Endometrial microvascular endothelial cells (primary cell): ENCODE data around the gene TMPRSS11B. TPM values are rescaled to one million over a fixed set of nuclear protein-coding genes. Genes with fewer than 3 reads are reported as not detected.
"Not testable (repeated sequence)": the region's sequence is repeated elsewhere in the genome, so short reads cannot be mapped to it uniquely, and the experiment has no call there.

ENCODE experiments used
- in situ Hi-C: cut with HindIII; loops from 2 replicates; pipeline ENCODE4 v1.10.0; 2017; ENCODE audit warnings: low sequenced_read_pairs, low pct_unique_long_range_greater_than_20kb; ENCODE audit errors: inconsistent ontology term
- total RNA-seq: library from RNA; depleted of rRNA; stranded (reverse); fragments of >200 nt; gene quantifications from one replicate; pipeline ENCODE4 v1.2.3, GENCODE V29; 2015; ENCODE audit errors: inconsistent ontology term

The TMPRSS11B gene
- total RNA-seq, 1 donor from 2014 or later, result not detected

- in situ Hi-C loops, result no loop called here
These were observed 3.9 kb upstream of the TMPRSS11B start for GRCh38 chr4:68249434-68249833.

- in situ Hi-C loops, result no loop called here
These were observed 4.9 kb downstream of the TMPRSS11B start for GRCh38 chr4:68240620-68241019.

DNA sequence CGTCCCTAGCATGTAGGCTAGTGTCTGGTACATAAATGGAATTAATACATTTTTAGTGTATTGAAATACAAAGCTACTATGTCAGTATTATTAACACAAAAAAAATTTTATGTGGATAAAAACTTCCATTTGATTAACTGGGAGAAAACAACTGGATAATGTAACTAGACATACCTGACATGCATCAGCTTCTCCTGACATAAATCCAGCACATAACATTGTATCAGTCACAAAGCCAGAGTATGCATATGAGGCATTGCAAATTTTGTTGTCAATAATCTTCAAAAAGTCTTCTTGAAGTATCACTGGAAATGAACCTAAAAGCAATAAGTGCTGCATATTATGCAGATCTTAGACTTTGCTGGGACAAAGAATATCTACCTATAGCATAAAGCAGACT is 16.9 kb downstream of the TMPRSS11B start:
- in situ Hi-C loops, result no loop called here

DNA sequence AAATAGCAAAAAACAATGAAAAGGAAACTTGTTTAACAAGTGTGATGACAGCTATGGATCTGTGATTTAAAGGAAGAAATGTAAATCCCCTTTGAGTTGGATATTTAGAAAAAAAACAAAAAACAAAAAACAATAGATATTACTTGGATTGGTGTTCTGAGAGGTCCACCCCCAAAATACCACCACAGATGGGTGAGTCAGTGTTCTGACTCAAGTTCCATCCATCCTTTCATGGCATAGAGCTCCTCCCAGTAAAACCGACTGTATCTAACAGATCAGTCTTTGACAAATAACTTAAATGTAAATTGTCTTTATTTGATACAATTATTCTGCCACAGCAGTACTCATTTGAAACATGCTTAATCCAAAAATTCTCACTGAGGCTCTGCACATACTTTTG is 27.4 kb downstream of the TMPRSS11B start:
- in situ Hi-C loops, result no loop called here

DNA sequence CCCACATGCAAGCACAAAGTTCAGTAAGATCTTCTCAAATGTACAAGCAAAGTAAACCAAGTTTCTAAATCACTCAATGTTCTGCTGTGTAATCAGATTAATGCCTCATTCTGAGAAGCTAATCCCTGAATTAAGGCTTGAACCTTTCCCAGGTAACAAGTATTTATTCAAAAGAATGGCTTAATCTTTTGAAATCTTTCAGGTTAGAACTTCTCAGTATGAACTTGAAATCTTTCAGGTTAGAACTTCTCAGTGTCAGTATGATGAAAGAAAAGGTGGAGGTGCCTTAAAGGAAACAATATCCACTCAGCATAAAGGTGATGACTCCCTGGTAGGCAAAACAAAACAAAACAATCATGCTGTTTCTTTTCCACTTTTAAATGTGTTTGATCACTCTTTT is 29.0 kb downstream of the TMPRSS11B start:
- in situ Hi-C loops, result no loop called here

DNA sequence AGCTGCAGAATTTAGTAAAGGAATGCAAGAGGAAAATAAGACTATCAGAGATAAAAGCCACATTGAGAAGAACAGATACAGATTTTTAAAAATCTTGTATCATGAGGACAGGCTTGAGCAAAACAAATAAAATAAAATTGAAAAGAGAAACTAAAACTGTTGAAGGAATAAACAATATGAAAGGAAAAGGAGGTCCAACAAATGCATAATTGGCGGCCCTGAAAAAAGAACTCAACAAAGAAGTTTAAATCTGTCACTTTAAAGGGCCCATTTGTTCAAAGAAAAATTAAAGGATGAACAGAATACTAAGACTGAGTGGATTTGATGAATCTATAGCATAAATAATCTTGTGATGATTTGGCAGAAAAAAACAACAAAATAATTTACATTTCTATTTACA is 36.5 kb downstream of the TMPRSS11B start:
- in situ Hi-C loops, result no loop called here

DNA sequence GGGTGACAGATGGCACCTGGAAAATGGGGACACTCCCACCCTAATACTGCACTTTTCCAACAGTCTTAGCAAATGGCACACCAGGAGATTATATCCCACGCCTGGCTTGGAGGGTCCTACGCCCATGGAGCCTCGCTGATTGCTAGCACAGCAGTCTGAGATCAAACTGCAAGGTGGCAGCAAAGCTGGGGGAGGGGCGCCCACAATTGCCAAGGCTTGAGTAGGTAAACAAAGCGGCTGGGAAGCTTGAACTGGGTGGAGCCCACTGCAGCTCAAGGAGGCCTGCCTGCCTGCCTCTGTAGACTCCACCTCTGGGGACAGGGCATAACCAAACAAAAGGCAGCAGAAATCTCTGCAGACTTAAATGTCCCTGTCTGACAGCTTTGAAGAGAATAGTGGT is 51.2 kb downstream of the TMPRSS11B start:
- in situ Hi-C loops, result not testable (repeated sequence)

- in situ Hi-C loops, result no loop called here
These were observed 52.3 kb downstream of the TMPRSS11B start for GRCh38 chr4:68193194-68193593.

GRCh38 chr4:68187145-68187544 is 58.3 kb downstream of the TMPRSS11B start:
- in situ Hi-C loops, result no loop called here

- in situ Hi-C loops, result no loop called here
These were observed 60.6 kb downstream of the TMPRSS11B start for GRCh38 chr4:68184923-68185322.

- in situ Hi-C loops, result no loop called here
These were observed 62.1 kb downstream of the TMPRSS11B start for GRCh38 chr4:68183417-68183816.

GRCh38 chr4:68182382-68182820 is 63.1 kb downstream of the TMPRSS11B start:
- in situ Hi-C loops, result no loop called here

DNA sequence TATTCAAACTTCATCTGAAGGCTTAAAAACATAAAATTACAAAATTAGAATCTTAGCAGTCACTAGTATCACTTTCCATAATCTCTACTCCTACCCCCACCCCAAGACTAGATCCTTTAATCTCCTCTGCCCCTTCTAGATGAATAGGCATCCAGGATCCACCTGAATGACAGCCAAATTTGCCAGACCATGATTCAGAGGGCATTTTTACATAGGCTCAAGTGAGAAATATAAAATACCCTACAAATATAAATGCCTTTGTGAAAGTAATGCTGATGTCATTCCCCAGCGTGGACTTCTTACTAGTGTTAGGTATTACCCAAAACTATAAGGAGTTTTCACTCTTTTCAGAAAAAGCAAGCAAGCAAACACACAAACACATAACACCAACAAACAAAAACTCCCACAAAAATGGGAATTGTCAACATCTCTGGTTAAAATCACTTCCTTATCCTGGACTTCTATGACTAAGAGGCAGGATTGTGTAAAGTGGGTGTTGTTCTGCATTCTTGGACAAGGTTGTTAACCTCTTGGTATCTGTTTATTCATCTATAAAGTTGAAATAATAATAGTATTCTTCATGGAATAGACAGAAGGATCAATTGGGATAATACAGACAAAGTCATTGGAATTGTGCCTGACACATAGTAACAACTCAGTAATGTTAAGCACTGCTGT is 64.5 kb downstream of the TMPRSS11B start:
- in situ Hi-C loops, result no loop called here

DNA sequence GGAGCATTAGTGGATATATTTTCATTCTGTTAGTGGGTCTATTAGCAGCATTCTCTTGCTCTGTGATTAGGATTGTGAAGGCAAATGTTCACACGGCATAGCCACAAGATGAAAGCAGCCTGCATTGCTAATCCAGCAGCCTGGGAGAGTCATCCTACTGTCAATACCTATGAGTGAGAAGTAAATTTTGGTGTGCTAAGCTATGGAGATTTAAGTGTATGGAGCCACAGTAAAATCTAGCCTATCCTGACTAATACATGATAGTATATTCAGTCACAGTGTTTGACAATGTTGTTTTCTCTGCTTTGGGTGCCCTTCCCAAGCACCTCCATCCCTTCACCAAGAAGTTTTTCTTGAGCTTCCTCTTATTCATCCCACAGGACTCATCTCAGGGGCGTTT is 68.6 kb downstream of the TMPRSS11B start:
- in situ Hi-C loops, result no loop called here

Other genes with a start within 250 kb of the TMPRSS11B start
- not detected for gene TMPRSS11F, start 115.8 kb downstream of the TMPRSS11B start, total RNA-seq
- 35.1 TPM for gene YTHDC1, start 104.4 kb upstream of the TMPRSS11B start, total RNA-seq
- gene TMPRSS11E, start 201.8 kb upstream of the TMPRSS11B start, total RNA-seq, result not detected